Measurements from ENCODE around the gene CCDC83. TPM values are rescaled to one million over a fixed set of nuclear protein-coding genes. Genes with fewer than 3 reads are reported as not detected.
A peak's percentile ranks its signal among the peaks of the same experiment; 100 is the strongest.

Gene CCDC83
- total and polyA plus RNA-seq, 2 experiments from 2014 or later = not detected

GRCh38 chr11:85967457-85967856 lies 112.3 kb downstream of the CCDC83 start:
- Histone ChIP-seq H3K4me3 (no peak overlapping the region), H3K9me2 (ENCODE audit: insufficient read depth) (no peaks in the 10 kb centered on the region), H3K27me3 (replicated peaks; ENCODE audit: insufficient read depth) (no peaks in the 10 kb centered on the region), H3F3A (ENCODE audit: insufficient read depth) (peaks cover 84% of the 10 kb centered on the region), H4K20me1 (ENCODE audit: insufficient read depth) (no peaks in the 10 kb centered on the region), H3K36me3 (ENCODE audit: low read depth) (peaks cover 49% of the 10 kb centered on the region), H3K4me2 (ENCODE audit: unreplicated experiment) (no peak overlapping the region), H3K79me2 (ENCODE audit: insufficient read depth) (peaks cover 90% of the 10 kb centered on the region), H3K27ac (peak overlapping the region; percentile 63), H3K4me1 (ENCODE audit: insufficient read depth) (peaks cover 36% of the 10 kb centered on the region), H3K9me3 (ENCODE audit: low read depth) (no peaks in the 10 kb centered on the region), H3K9ac (no peak overlapping the region), H2AFZ (no peak overlapping the region)
- DNase-seq = no peak
- TF ChIP-seq EZH2 (IDR thresholded peaks at IDR 0.05; ENCODE audit: insufficient read depth, poor library complexity, severe bottlenecking) (no peak), EZH2phosphoT487 (IDR thresholded peaks at IDR 0.05; ENCODE audit: insufficient read depth, low read depth) (no peak)
- in situ Hi-C loops (cut with MboI) = loop anchor here (25.0 kb wide), 1 partner anchor 280 kb away; the partner anchor contains the start of gene CCDC89
- WGBS, 2 experiments (ENCODE audit: low coverage in 1 of 2, low lambda C conversion rate in 2 of 2, missing lambda C conversion rate in 2 of 2) = 66 to 74% methylated on average over 5 of the region's 5 CpGs

Other genes with a start within 250 kb of the CCDC83 start
- 1.7 and 9.0 TPM in 2 replicates for gene DLG2, start 228.0 kb upstream of the CCDC83 start, total RNA-seq (2014; rRNA removed; shearing (Covaris generic))
- gene DLG2, start 228.0 kb upstream of the CCDC83 start, polyA plus RNA-seq (2016; fragmentation: Nextera tagmentation; extraction: Ambion mirVana) = 1.1 and 1.2 TPM in 2 replicates
- 52.2 and 60.1 TPM in 2 replicates for gene TMEM126B, start 226.8 kb upstream of the CCDC83 start, total RNA-seq (2014; rRNA removed; shearing (Covaris generic))
- gene TMEM126B, start 226.8 kb upstream of the CCDC83 start, polyA plus RNA-seq (2016; fragmentation: Nextera tagmentation; extraction: Ambion mirVana) = 53.6 and 54.9 TPM in 2 replicates
- gene TMEM126A, start 207.4 kb upstream of the CCDC83 start, total RNA-seq (2014; rRNA removed; shearing (Covaris generic)) = 21.5 and 22.9 TPM in 2 replicates
- 64.0 and 69.8 TPM in 2 replicates for gene TMEM126A, start 207.4 kb upstream of the CCDC83 start, polyA plus RNA-seq (2016; fragmentation: Nextera tagmentation; extraction: Ambion mirVana)
- gene CREBZF, start 190.3 kb upstream of the CCDC83 start, total RNA-seq (2014; rRNA removed; shearing (Covaris generic)) = 27.6 and 43.8 TPM in 2 replicates
- gene CREBZF, start 190.3 kb upstream of the CCDC83 start, polyA plus RNA-seq (2016; fragmentation: Nextera tagmentation; extraction: Ambion mirVana) = 10.8 and 15.0 TPM in 2 replicates
- 2.8 and 4.4 TPM in 2 replicates for gene CCDC89, start 169.2 kb upstream of the CCDC83 start, total RNA-seq (2014; rRNA removed; shearing (Covaris generic))
- gene CCDC89, start 169.2 kb upstream of the CCDC83 start, polyA plus RNA-seq (2016; fragmentation: Nextera tagmentation; extraction: Ambion mirVana) = 3.7 and 4.6 TPM in 2 replicates
- gene SYTL2, start 44.2 kb upstream of the CCDC83 start, total RNA-seq (2014; rRNA removed; shearing (Covaris generic)) = 3.3 and 5.3 TPM in 2 replicates
- 3.5 TPM in 2 replicates for gene SYTL2, start 44.2 kb upstream of the CCDC83 start, polyA plus RNA-seq (2016; fragmentation: Nextera tagmentation; extraction: Ambion mirVana)
- gene PICALM, start 213.7 kb downstream of the CCDC83 start, total RNA-seq (2014; rRNA removed; shearing (Covaris generic)) = 277 and 310 TPM in 2 replicates
- 69.7 and 73.2 TPM in 2 replicates for gene PICALM, start 213.7 kb downstream of the CCDC83 start, polyA plus RNA-seq (2016; fragmentation: Nextera tagmentation; extraction: Ambion mirVana)

Data from GM23248 (cell line).